ENCODE data around the gene RAB11B.
"Not testable (repeated sequence)": the region's sequence is repeated elsewhere in the genome, so short reads cannot be mapped to it uniquely, and the experiment has no call there.

The RAB11B gene

DNA sequence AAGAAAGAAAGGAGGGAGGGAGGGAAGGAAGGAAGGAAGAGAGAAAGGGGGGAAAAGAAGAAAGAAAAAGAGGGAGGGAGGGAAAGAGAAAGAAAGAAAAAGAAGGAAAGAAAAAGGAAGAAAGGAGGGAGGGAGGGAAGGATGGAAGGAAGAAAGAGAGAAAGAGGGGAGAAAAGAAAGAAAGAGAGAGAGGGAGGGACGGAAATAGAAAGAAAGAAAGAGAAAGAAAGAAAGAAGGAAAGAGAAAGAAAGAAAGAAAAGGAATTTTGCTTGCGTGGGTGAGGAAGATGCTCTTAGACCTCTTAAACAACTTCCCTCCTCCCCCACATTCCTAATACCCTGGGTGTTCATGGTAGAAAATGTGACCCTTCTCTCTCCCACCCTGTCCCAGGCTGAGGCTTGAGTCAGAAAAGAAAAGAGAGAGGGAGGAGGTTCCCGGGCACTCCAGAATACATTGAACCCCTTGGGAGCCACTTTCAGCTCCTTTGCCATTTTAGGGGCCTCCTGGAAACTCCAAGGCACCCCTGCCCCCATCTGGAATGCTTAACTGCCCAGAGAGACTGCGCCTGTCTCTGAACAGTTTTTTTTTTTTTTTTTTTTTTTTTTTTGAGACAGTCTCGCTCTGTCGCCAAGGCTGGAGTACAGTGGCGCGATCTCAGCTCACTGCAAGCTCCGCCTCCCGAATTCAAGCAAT is 37.9 kb upstream of the RAB11B start:
- ChIA-PET CTCF (interaction anchor here (0.6 to 5.0 kb wide), 18 partner anchors 9 to 289 kb away, joined by 3 to 30 read pairs (median 6); partner anchors contain the start of genes ANGPTL4, KANK3, MARCHF2 and RAB11B), POLR2A (interaction anchor here (0.7 kb wide), 1 partner anchor 213 kb away, joined by 3 read pairs; no protein-coding TSS in a partner anchor)
- H3K36me3 ChIP-seq (ENCODE audit: control insufficient read depth in 4 of 4, insufficient read depth in 4 of 4, low read length in 3 of 4) = no peaks in the 10 kb centered on the region
- peaks cover 0 to 32% (median 7%) of the 10 kb centered on the region in 5 experiments for H3K27me3 ChIP-seq (replicated peaks in 2 of 5; ENCODE audit: control insufficient read depth in 4 of 5, insufficient read depth in 5 of 5, low read length in 4 of 5)
- no peak for DNase-seq
- no peak overlapping the region for H3K4me3 ChIP-seq (ENCODE audit: control insufficient read depth in 1 of 7, extremely low read depth in 1 of 7, insufficient read depth in 4 of 7, low read depth in 2 of 7, low read length in 6 of 7)
- whole genome bisulfite sequencing (ENCODE audit: insufficient coverage) = 50% methylated on average over 1 of the region's 10 CpGs
- no peak overlapping the region for H3K27ac ChIP-seq (ENCODE audit: insufficient read depth in 1 of 2, low read depth in 1 of 2, low read length in 2 of 2, poor library complexity in 1 of 2, severe bottlenecking in 2 of 2)
- peaks cover 0 to 3% (median 0%) of the 10 kb centered on the region in 4 experiments for H3K4me1 ChIP-seq (ENCODE audit: control extremely low read depth in 1 of 4, control insufficient read depth in 4 of 4, insufficient read depth in 4 of 4, low read length in 3 of 4)
- H3K9me3 ChIP-seq (ENCODE audit: control extremely low read depth in 1 of 5, control insufficient read depth in 4 of 5, insufficient read depth in 2 of 5, low read depth in 1 of 5, low read length in 4 of 5) = no peaks in the 10 kb centered on the region

- peaks cover 0 to 32% (median 7%) of the 10 kb centered on the region in 5 experiments for H3K27me3 ChIP-seq (replicated peaks in 2 of 5; ENCODE audit: control insufficient read depth in 4 of 5, insufficient read depth in 5 of 5, low read length in 4 of 5)
- H3K4me1 ChIP-seq (ENCODE audit: control extremely low read depth in 1 of 4, control insufficient read depth in 4 of 4, insufficient read depth in 4 of 4, low read length in 3 of 4); H3K9me3 ChIP-seq (ENCODE audit: control extremely low read depth in 1 of 5, control insufficient read depth in 4 of 5, insufficient read depth in 2 of 5, low read depth in 1 of 5, low read length in 4 of 5); DNase-seq; H3K27ac ChIP-seq (ENCODE audit: insufficient read depth in 1 of 2, low read depth in 1 of 2, low read length in 2 of 2, poor library complexity in 1 of 2, severe bottlenecking in 2 of 2); H3K4me3 ChIP-seq (ENCODE audit: control insufficient read depth in 1 of 7, extremely low read depth in 1 of 7, insufficient read depth in 4 of 7, low read depth in 2 of 7, low read length in 6 of 7); H3K36me3 ChIP-seq (ENCODE audit: control insufficient read depth in 4 of 4, insufficient read depth in 4 of 4, low read length in 3 of 4): not testable (repeated sequence)
- 76% methylated on average over 4 of the region's 5 CpGs for WGBS (ENCODE audit: insufficient coverage)
- POLR2A ChIA-PET = interaction anchor here (0.7 to 1.3 kb wide), 3 partner anchors 42 to 225 kb away, joined by 3 to 4 read pairs (median 3); partner anchors contain the start of gene MYO1F
- CTCF ChIA-PET = interaction anchor here (0.6 to 5.0 kb wide), 20 partner anchors 9 to 288 kb away, joined by 3 to 30 read pairs (median 7); partner anchors contain the start of genes ANGPTL4, KANK3, MARCHF2 and RAB11B
These were observed 37.3 kb upstream of the RAB11B start for GRCh38 chr19:8352845-8353244.

- no peak for DNase-seq
- ChIA-PET POLR2A (no interaction called here), CTCF (interaction anchor here (1.0 to 5.0 kb wide), 11 partner anchors 8 to 223 kb away, joined by 3 to 30 read pairs (median 8); partner anchors contain the start of genes ANGPTL4 and RAB11B)
- Histone ChIP-seq H3K36me3 (ENCODE audit: control insufficient read depth in 4 of 4, insufficient read depth in 4 of 4, low read length in 3 of 4) (no peaks in the 10 kb centered on the region), H3K27ac (ENCODE audit: insufficient read depth in 1 of 2, low read depth in 1 of 2, low read length in 2 of 2, poor library complexity in 1 of 2, severe bottlenecking in 2 of 2) (no peak overlapping the region), H3K4me3 (ENCODE audit: control insufficient read depth in 1 of 7, extremely low read depth in 1 of 7, insufficient read depth in 4 of 7, low read depth in 2 of 7, low read length in 6 of 7) (no peak overlapping the region), H3K4me1 (ENCODE audit: control extremely low read depth in 1 of 4, control insufficient read depth in 4 of 4, insufficient read depth in 4 of 4, low read length in 3 of 4) (peaks cover 0 to 3% (median 0%) of the 10 kb centered on the region in 4 experiments), H3K27me3 (replicated peaks in 2 of 5; ENCODE audit: control insufficient read depth in 4 of 5, insufficient read depth in 5 of 5, low read length in 4 of 5) (peaks cover 0 to 28% (median 3%) of the 10 kb centered on the region in 5 experiments), H3K9me3 (ENCODE audit: control extremely low read depth in 1 of 5, control insufficient read depth in 4 of 5, insufficient read depth in 2 of 5, low read depth in 1 of 5, low read length in 4 of 5) (no peaks in the 10 kb centered on the region)
- WGBS (ENCODE audit: insufficient coverage) = 95% methylated on average over 6 of the region's 6 CpGs
These were observed 34.3 kb upstream of the RAB11B start for GRCh38 chr19:8355631-8356402.

DNA sequence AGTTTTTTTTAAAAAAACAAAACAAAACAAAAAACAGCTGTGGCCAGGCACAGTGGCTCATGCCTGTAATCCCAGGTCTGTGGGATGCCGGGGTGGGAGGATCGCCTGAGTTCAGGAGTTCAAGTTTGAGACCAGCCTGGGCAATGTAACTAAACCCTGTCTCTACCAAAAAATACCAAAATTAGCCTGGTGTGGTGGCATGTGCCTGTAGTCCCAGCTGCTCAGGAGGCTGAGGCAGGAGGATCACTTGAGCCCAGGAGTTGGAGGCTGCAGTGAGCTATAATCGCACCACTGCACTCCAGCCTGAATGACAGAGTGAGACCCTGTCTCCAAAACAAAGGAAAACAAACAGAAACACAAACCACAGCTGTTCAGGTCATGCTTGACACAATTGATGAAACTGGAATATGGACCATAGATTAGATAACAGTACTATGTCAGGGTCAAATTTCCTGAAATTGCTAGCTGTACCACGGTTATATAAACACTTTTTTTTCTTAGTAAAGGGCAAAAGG is 33.1 kb upstream of the RAB11B start:
- no CpG with 5 or more reads among the region's 4 CpGs for WGBS (ENCODE audit: insufficient coverage)
- H3K4me1 ChIP-seq (ENCODE audit: control extremely low read depth in 1 of 4, control insufficient read depth in 4 of 4, insufficient read depth in 4 of 4, low read length in 3 of 4) = peaks cover 0 to 6% (median 2%) of the 10 kb centered on the region in 4 experiments
- no peak overlapping the region for H3K4me3 ChIP-seq (ENCODE audit: control insufficient read depth in 1 of 7, extremely low read depth in 1 of 7, insufficient read depth in 4 of 7, low read depth in 2 of 7, low read length in 6 of 7)
- H3K27me3 ChIP-seq (replicated peaks in 2 of 5; ENCODE audit: control insufficient read depth in 4 of 5, insufficient read depth in 5 of 5, low read length in 4 of 5) = peaks cover 0 to 22% (median 3%) of the 10 kb centered on the region in 5 experiments
- no peaks in the 10 kb centered on the region for H3K36me3 ChIP-seq (ENCODE audit: control insufficient read depth in 4 of 4, insufficient read depth in 4 of 4, low read length in 3 of 4)
- CTCF ChIA-PET = interaction anchor here (0.8 to 5.0 kb wide), 4 partner anchors 7 to 221 kb away, joined by 3 to 21 read pairs (median 6); partner anchors contain the start of gene ANGPTL4
- H3K27ac ChIP-seq (ENCODE audit: insufficient read depth in 1 of 2, low read depth in 1 of 2, low read length in 2 of 2, poor library complexity in 1 of 2, severe bottlenecking in 2 of 2) = no peak overlapping the region
- DNase-seq = no peak
- H3K9me3 ChIP-seq (ENCODE audit: control extremely low read depth in 1 of 5, control insufficient read depth in 4 of 5, insufficient read depth in 2 of 5, low read depth in 1 of 5, low read length in 4 of 5) = no peaks in the 10 kb centered on the region
- POLR2A ChIA-PET = interaction anchor here (0.7 kb wide), 1 partner anchor 39 kb away, joined by 3 read pairs; no protein-coding TSS in a partner anchor

- Histone ChIP-seq H3K4me1 (ENCODE audit: control extremely low read depth in 1 of 4, control insufficient read depth in 4 of 4, insufficient read depth in 4 of 4, low read length in 3 of 4) (peaks cover 0 to 17% (median 8%) of the 10 kb centered on the region in 4 experiments), H3K36me3 (ENCODE audit: control insufficient read depth in 4 of 4, insufficient read depth in 4 of 4, low read length in 3 of 4) (no peaks in the 10 kb centered on the region), H3K4me3 (ENCODE audit: control insufficient read depth in 1 of 7, extremely low read depth in 1 of 7, insufficient read depth in 4 of 7, low read depth in 2 of 7, low read length in 6 of 7) (no peak overlapping the region), H3K27me3 (replicated peaks in 2 of 5; ENCODE audit: control insufficient read depth in 4 of 5, insufficient read depth in 5 of 5, low read length in 4 of 5) (peaks cover 0 to 20% (median 5%) of the 10 kb centered on the region in 5 experiments), H3K9me3 (ENCODE audit: control extremely low read depth in 1 of 5, control insufficient read depth in 4 of 5, insufficient read depth in 2 of 5, low read depth in 1 of 5, low read length in 4 of 5) (no peaks in the 10 kb centered on the region), H3K27ac (ENCODE audit: insufficient read depth in 1 of 2, low read depth in 1 of 2, low read length in 2 of 2, poor library complexity in 1 of 2, severe bottlenecking in 2 of 2) (no peak overlapping the region)
- ChIA-PET POLR2A (no interaction called here), CTCF (interaction anchor here (1.3 to 2.4 kb wide), 3 partner anchors 12 to 18 kb away, joined by 3 to 10 read pairs (median 5); no protein-coding TSS in a partner anchor)
- no peak for DNase-seq
- 96% methylated on average over 6 of the region's 6 CpGs for WGBS (ENCODE audit: insufficient coverage)
These were observed 31.2 kb upstream of the RAB11B start for GRCh38 chr19:8358948-8359347.

DNA sequence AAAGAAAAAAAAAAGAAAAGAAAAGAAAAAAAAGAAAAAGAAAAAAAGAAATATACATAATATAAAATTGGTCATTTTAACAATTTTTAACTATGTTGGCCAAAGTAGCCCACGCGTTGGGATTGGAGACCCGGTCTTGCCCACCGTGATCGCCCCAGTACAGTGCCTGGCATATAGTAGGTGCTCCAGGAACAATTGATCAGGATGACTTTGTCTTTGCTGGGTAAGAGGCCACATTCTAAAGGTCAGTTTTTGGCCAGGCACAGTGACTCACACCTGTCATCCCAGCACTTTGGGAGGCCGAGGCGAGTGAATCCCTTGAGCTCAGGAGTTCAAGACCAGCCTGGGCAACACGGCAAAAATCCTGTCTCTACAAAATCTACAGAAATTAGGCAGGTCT is 30.0 kb upstream of the RAB11B start:
- ChIA-PET POLR2A (no interaction called here), CTCF (interaction anchor here (1.0 to 1.3 kb wide), 2 partner anchors 16 to 26 kb away, joined by 3 read pairs; no protein-coding TSS in a partner anchor)
- H3K36me3 ChIP-seq (ENCODE audit: control insufficient read depth in 4 of 4, insufficient read depth in 4 of 4, low read length in 3 of 4) = no peaks in the 10 kb centered on the region
- 89% methylated on average over 8 of the region's 8 CpGs for WGBS (ENCODE audit: insufficient coverage)
- H3K27me3 ChIP-seq (replicated peaks in 2 of 5; ENCODE audit: control insufficient read depth in 4 of 5, insufficient read depth in 5 of 5, low read length in 4 of 5) = peaks cover 0 to 32% (median 9%) of the 10 kb centered on the region in 5 experiments
- H3K27ac ChIP-seq (ENCODE audit: insufficient read depth in 1 of 2, low read depth in 1 of 2, low read length in 2 of 2, poor library complexity in 1 of 2, severe bottlenecking in 2 of 2) = no peak overlapping the region
- H3K4me3 ChIP-seq (ENCODE audit: control insufficient read depth in 1 of 7, extremely low read depth in 1 of 7, insufficient read depth in 4 of 7, low read depth in 2 of 7, low read length in 6 of 7) = no peak overlapping the region
- H3K9me3 ChIP-seq (ENCODE audit: control extremely low read depth in 1 of 5, control insufficient read depth in 4 of 5, insufficient read depth in 2 of 5, low read depth in 1 of 5, low read length in 4 of 5) = no peaks in the 10 kb centered on the region
- peaks cover 0 to 24% (median 15%) of the 10 kb centered on the region in 4 experiments for H3K4me1 ChIP-seq (ENCODE audit: control extremely low read depth in 1 of 4, control insufficient read depth in 4 of 4, insufficient read depth in 4 of 4, low read length in 3 of 4)
- no peak for DNase-seq

All from common myeloid progenitor, CD34-positive (primary cell).